GM12891 (cell line): Measurements from ENCODE around the gene RASSF10.

ENCODE experiments used
- DNase-seq: peaks from one replicate; pipeline ENCODE4 v3.0.0; 2011; ENCODE audit warnings: low spot score; ENCODE audit not compliant: insufficient read length
- FAIRE-seq: peaks from 2 replicates; lab custom pipeline; 2011; peaks lifted over from hg19 to GRCh38; lab: Jason Lieb, UNC
- PAX5 ChIP-seq: IDR thresholded peaks from 2 replicates; pipeline ENCODE4 v1.6.1; 2011; ENCODE audit warnings: low read length, moderate library complexity, mild to moderate bottlenecking; ENCODE audit not compliant: insufficient read depth, severe bottlenecking
- POLR2A ChIP-seq: IDR thresholded peaks from 2 replicates; pipeline ENCODE4 v1.6.1; 2011; ENCODE audit warnings: low read depth, low read length, control low read depth
- POLR2AphosphoS5 ChIP-seq: IDR thresholded peaks from 2 replicates; pipeline ENCODE4 v1.6.1; 2011; ENCODE audit warnings: low read depth, low read length, control low read depth
- POU2F2 ChIP-seq: IDR thresholded peaks from 2 replicates; pipeline ENCODE4 v1.6.1; 2011; ENCODE audit warnings: low read depth, mild to moderate bottlenecking, control low read depth, low read length, moderate library complexity
- SPI1 ChIP-seq: IDR thresholded peaks from 2 replicates; pipeline ENCODE4 v1.6.1; 2011; ENCODE audit warnings: low read depth, low read length, control low read depth
- TAF1 ChIP-seq: IDR thresholded peaks from 2 replicates; pipeline ENCODE4 v1.6.1; 2011; ENCODE audit warnings: low read depth, low read length, control low read depth

RASSF10 gene

DNA sequence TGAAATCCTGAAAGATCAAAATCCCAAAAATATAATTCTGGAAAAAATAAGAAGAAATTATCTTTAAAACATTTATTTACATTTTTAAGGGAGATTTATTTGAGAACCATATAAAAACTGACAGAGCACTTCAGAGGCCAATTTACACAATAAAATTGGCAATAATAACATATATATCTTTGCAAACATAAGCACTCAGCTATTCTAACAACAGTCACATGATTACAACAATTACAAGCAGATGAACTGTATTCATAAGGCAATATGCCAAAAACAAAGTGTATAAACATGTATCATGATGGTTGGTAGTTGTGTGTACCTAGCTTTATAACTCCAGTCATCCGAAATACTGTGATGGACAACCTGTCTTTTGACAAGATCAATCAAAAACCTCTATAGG, 17.7 kb upstream of the RASSF10 start:
- FAIRE-seq (no peak), DNase-seq (no peak)
- TF ChIP-seq TAF1 (no peak), POU2F2 (no peak), POLR2AphosphoS5 (no peak), PAX5 (no peak), SPI1 (no peak), POLR2A (no peak)

DNA sequence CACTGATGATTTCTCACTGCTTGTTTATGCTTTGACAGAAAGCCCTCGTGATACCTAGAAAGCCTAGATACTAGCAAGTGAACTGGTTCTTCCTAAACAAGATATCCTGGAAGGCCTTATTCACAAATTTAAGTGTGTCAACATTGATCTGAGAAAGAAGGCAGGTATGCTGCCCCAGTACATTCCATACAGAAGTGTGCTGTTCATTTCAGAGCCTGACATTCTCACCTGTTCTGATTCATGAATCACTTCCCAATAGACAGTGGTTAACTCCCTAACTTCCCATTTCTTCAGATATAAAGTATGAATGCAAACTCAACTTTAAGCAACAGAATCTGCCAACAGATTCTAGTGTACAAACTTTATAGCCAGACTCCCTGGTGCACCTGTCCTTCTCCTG, 15.5 kb upstream of the RASSF10 start:
- DNase-seq (no peak), FAIRE-seq (no peak)
- TF ChIP-seq POLR2A (no peak), PAX5 (no peak), SPI1 (no peak), TAF1 (no peak), POLR2AphosphoS5 (no peak), POU2F2 (no peak)

DNA sequence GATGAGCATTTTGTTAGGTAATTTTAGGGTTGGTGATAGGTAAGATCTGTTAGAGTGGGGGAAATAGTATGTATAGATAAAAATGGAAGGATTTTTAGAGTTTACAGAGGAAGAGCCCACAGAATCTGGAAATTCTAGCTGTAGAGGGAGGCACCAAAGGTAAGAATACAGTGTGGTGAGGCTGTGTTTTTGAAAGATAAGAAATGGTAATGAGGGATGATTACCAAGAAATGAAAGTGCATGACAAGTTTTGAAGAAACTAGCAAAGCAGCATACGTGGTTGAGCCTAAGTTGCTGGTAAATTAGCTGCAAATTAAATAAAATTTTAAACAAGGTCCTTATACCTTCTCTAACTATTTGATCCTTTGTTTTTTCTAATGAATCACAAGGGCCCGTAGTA, 14.6 kb upstream of the RASSF10 start:
- no peak for FAIRE-seq
- TF ChIP-seq TAF1, result no peak
- TF ChIP-seq POLR2AphosphoS5, result no peak
- no peak for TF ChIP-seq POU2F2
- no peak for TF ChIP-seq POLR2A
- no peak for TF ChIP-seq PAX5
- DNase-seq, result no peak

DNA sequence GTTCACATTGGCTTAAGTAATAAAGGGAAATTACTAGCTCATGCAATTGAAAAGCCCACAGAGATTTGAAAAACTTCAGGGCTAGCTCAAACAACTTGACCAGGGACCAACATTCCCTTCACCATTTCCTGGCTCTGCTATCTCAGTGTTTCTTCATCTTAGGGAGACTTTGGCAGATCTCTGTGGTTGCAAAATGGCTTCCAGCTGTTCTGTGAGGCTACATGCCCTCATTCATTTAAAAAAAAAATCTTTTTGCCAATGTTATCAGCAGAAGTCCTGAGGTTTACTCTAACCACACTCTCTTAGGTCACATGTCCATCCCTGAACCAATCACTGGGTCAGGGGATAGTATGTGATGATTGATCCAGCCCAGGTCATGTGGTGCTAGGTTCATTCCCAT, 13.9 kb upstream of the RASSF10 start:
- no peak for TF ChIP-seq SPI1
- no peak for TF ChIP-seq TAF1
- TF ChIP-seq POLR2A, result no peak
- no peak for TF ChIP-seq POU2F2
- TF ChIP-seq PAX5, result no peak
- no peak for TF ChIP-seq POLR2AphosphoS5
- DNase-seq, result no peak
- no peak for FAIRE-seq

DNA sequence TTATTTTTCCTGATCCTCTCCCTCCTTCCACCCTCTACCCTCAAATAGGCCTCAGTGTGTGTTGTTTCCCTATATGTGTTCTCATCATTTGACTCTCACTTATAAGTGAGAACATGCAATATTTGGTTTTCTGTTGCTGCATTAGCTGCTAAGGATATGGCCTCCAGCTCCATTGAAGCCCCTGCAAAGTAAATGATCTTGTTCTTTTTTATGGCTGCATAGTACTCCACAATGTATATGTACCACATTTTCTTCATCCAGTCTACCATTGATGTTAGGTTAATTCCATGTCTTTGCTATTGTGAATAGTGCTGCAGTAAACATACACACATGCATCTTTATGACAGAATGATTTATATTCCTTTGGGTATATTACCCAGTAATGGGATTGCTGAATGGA, 13.3 kb upstream of the RASSF10 start:
- FAIRE-seq (no peak), DNase-seq (no peak)
- TF ChIP-seq POLR2A (no peak), POLR2AphosphoS5 (no peak), PAX5 (no peak), SPI1 (no peak), POU2F2 (no peak), TAF1 (no peak)

DNA sequence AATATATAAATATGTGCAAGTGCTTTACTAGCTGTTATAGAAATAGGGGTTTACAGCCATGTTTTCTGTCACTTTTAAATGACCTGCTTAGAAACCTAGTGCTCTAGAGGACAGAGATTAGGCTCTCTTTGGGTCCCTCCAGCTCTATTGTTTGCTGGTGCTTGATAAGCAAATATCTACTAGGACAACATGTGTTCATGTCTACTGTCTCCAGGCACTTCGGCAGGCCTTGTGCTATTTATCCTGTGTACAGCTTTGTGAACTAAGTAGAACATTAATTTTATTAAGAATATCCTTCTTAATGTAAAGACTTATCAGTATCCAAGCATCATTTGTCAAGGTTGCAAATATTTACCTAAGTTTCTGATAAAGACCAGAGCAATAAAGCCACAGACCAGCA, 11.9 kb upstream of the RASSF10 start:
- no peak for FAIRE-seq
- no peak for TF ChIP-seq TAF1

DNA sequence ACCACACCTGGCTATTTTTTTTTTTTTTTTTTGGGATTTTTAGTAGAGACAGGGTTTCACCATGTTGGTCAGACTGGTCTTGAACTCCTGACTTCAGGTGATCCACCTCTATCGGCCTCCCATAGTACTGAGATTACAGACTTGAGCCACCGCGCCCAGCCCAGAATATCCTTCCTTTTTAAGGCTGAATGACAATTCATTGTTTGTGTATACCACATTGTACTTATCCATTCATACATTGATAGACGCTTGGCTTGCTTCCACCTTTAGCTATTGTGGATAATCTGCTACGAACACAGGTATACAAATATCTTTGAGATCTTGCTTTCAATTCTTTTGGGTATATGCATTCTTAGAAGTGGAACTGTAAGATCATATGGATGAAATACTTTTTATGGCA, 10.8 kb upstream of the RASSF10 start:
- TF ChIP-seq SPI1, result no peak
- no peak for TF ChIP-seq POLR2A
- no peak for TF ChIP-seq PAX5
- TF ChIP-seq TAF1, result no peak
- TF ChIP-seq POLR2AphosphoS5, result no peak
- TF ChIP-seq POU2F2, result no peak
- FAIRE-seq (no peak), DNase-seq (no peak)

More for the DNA sequence above, 11.9 kb upstream of the RASSF10 start:
- DNase-seq, result no peak

DNA sequence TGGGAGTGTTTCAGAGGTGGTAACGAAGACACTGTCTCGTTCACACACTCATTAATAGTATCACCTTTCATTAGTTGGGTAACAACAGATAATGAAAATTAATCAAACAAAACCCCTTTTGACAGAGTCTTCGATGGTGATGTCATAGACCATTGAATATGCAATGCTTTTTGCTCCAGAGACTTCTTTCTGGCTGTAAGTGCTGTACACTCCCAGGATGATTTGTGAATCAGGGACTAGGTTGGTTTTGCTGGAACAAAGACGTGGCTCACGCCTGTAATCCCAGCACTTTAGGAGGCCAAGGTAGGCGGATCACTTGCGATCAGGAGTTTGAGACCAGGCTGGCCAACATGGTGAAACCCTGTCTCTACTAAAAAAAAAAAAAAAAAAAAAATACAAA, 9.5 kb upstream of the RASSF10 start:
- TF ChIP-seq TAF1, result no peak
- TF ChIP-seq PAX5, result no peak
- TF ChIP-seq POU2F2, result no peak
- TF ChIP-seq POLR2AphosphoS5, result no peak
- no peak for TF ChIP-seq SPI1
- no peak for TF ChIP-seq POLR2A
- FAIRE-seq (no peak), DNase-seq (no peak)

DNA sequence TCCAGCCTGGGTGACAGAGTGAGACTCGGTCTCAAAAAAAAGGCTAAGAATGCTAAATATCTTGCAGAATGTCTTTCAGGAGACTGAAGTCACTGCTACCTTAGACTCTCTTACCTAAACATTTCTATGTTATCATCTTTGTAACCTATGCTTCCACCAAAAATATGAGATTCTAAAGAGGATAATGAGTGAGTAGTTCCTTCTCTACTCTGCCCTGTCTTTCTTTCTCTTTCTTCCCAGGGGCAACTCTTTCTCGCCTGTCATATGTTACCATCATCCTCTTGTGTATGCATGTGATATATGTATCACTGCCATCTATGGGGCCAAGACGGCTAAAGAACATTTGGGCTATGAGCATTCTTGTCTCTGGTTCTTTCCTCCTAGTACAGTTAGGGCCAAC, 9.0 kb upstream of the RASSF10 start:
- DNase-seq, result no peak
- no peak for FAIRE-seq
- no peak for TF ChIP-seq POLR2A
- no peak for TF ChIP-seq TAF1
- no peak for TF ChIP-seq POU2F2
- TF ChIP-seq SPI1, result no peak
- no peak for TF ChIP-seq POLR2AphosphoS5
- no peak for TF ChIP-seq PAX5

DNA sequence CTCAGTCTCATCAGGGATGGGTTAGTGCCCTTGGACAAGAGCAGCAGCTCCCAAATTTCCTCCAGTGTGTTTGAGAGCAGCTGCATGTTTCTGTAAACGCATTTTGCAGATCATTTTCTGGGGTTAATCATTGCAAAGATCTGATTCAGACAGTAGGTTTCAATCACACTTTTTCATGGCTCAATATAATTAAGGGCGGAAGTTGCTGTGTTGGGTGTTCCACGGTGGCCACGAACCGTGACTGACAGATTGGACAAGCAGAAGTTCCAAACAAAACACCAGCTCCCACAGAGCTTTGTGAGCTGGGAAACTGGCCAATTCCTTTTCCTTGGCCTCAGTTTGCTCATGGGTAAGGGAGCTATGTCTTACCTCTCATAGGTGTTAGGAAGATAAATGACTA, 8.4 kb upstream of the RASSF10 start:
- TF ChIP-seq PAX5, result no peak
- no peak for TF ChIP-seq POLR2AphosphoS5
- TF ChIP-seq SPI1, result no peak
- no peak for TF ChIP-seq POLR2A
- TF ChIP-seq TAF1, result no peak
- no peak for TF ChIP-seq POU2F2
- DNase-seq, result no peak
- no peak for FAIRE-seq
